WTC11 (cell line): Measurements from ENCODE around the gene IFFO2. TPM values are rescaled to one million over a fixed set of nuclear protein-coding genes. Genes with fewer than 3 reads are reported as not detected.

ENCODE experiments used
- ATAC-seq: fragments of 200-7000 bp; cut with Tn5 transposase; 2 replicates; pipeline ENCODE4 v1.10.0; 2021; ENCODE audit warnings: mild to moderate bottlenecking, moderate library complexity
- CTCF ChIA-PET: fragments of 300-600 bp; sonication (Branson Sonifier 250); formaldehyde crosslinking; loops from one replicate; lab custom pipeline; 2021; ENCODE audit warnings: antibody characterized with exemption; lab: Charles Lee
- POLR2A ChIA-PET: fragments of 350-600 bp; sonication (Branson Sonifier 250); formaldehyde crosslinking; loops from one replicate; lab custom pipeline; 2021; ENCODE audit warnings: antibody characterized with exemption; lab: Charles Lee
- DNase-seq: peaks from one replicate; pipeline ENCODE4 v3.0.0; 2021; ENCODE audit warnings: low spot score
- H3K27ac Mint-ChIP-seq: 2 replicates; pipeline ENCODE4 v1.8.0; 2021; ENCODE audit warnings: mixed read lengths
- H3K27me3 Mint-ChIP-seq: 2 replicates; pipeline ENCODE4 v1.8.0; 2021; ENCODE audit warnings: low read depth, mild to moderate bottlenecking, moderate library complexity, mixed read lengths
- H3K36me3 Mint-ChIP-seq: 2 replicates; pipeline ENCODE4 v1.8.0; 2021; ENCODE audit warnings: mixed read lengths
- H3K4me1 Mint-ChIP-seq: 2 replicates; pipeline ENCODE4 v1.8.0; 2022; ENCODE audit warnings: mixed read lengths
- H3K4me3 Mint-ChIP-seq: 2 replicates; pipeline ENCODE4 v1.8.0; 2021; ENCODE audit warnings: mild to moderate bottlenecking, moderate library complexity, mixed read lengths
- H3K9me3 Mint-ChIP-seq: 2 replicates; pipeline ENCODE4 v1.8.0; 2021; ENCODE audit warnings: mixed read lengths
- CBFB ChIP-seq: sonication (generic); formaldehyde crosslinking; IDR thresholded peaks from 2 replicates; pipeline ENCODE4 v1.8.1; 2022; ENCODE audit warnings: mild to moderate bottlenecking, low read depth, missing genetic modification reagents
- CREM ChIP-seq: sonication (generic); formaldehyde crosslinking; IDR thresholded peaks from 2 replicates; pipeline ENCODE4 v1.8.1; 2022; ENCODE audit warnings: mild to moderate bottlenecking, missing genetic modification reagents, moderate library complexity
- FOXJ3 ChIP-seq: sonication (generic); formaldehyde crosslinking; IDR thresholded peaks from 2 replicates; pipeline ENCODE4 v1.9.0; 2021; ENCODE audit warnings: missing genetic modification reagents, mild to moderate bottlenecking, borderline replicate concordance
- FOXP1 ChIP-seq: sonication (generic); formaldehyde crosslinking; IDR thresholded peaks from 2 replicates; pipeline ENCODE4 v1.8.0; 2022; ENCODE audit warnings: missing genetic modification reagents, mild to moderate bottlenecking, moderate library complexity, borderline replicate concordance
- GABPB1 ChIP-seq: sonication (generic); formaldehyde crosslinking; IDR thresholded peaks from 2 replicates; pipeline ENCODE4 v1.8.1; 2023; ENCODE audit warnings: mild to moderate bottlenecking, missing genetic modification reagents
- MXD4 ChIP-seq: fragments of 250-450 bp; sonication (Bioruptor Pico); IDR thresholded peaks from 2 replicates; pipeline ENCODE4 v1.8.0; 2021; ENCODE audit warnings: mild to moderate bottlenecking, moderate library complexity, borderline replicate concordance
- NR3C1 ChIP-seq: sonication (generic); formaldehyde crosslinking; conservative IDR thresholded peaks from 2 replicates; pipeline ENCODE4 v1.8.1; 2023; ENCODE audit warnings: low read depth, mild to moderate bottlenecking, missing genetic modification reagents
- ZNF138 ChIP-seq: sonication (generic); formaldehyde crosslinking; conservative IDR thresholded peaks from 2 replicates; pipeline ENCODE4 v1.8.1; 2022; ENCODE audit warnings: mild to moderate bottlenecking, moderate library complexity, missing genetic modification reagents
- total RNA-seq: library from RNA; stranded (reverse); gene quantifications from 3 replicates; pipeline ENCODE4 v1.2.3, GENCODE V29; 2021
- TF ChIP-seq, protein P1 (sequence below): sonication (generic); formaldehyde crosslinking; IDR thresholded peaks from 2 replicates; pipeline ENCODE4 v1.8.1; 2022; ENCODE audit warnings: mild to moderate bottlenecking, missing genetic modification reagents, moderate library complexity, borderline replicate concordance
- TF ChIP-seq, protein P2 (sequence below): fragments of 250-450 bp; sonication (Bioruptor Pico); IDR thresholded peaks from 2 replicates; pipeline ENCODE4 v1.9.0; 2021; ENCODE audit warnings: mild to moderate bottlenecking
- TF ChIP-seq, protein P3 (sequence below): sonication (generic); formaldehyde crosslinking; IDR thresholded peaks from 2 replicates; pipeline ENCODE4 v1.8.0; 2022; ENCODE audit warnings: mild to moderate bottlenecking, missing genetic modification reagents
- TF ChIP-seq, protein P4 (sequence below): sonication (generic); formaldehyde crosslinking; IDR thresholded peaks from 2 replicates; pipeline ENCODE4 v1.8.1; 2023; ENCODE audit warnings: mild to moderate bottlenecking, moderate library complexity, missing genetic modification reagents
- TF ChIP-seq, protein P5 (sequence below): sonication (generic); formaldehyde crosslinking; IDR thresholded peaks from 2 replicates; pipeline ENCODE4 v1.8.1; 2022; ENCODE audit warnings: low read depth, missing genetic modification reagents, borderline replicate concordance
- TF ChIP-seq, protein P6 (sequence below): fragments of 250-450 bp; sonication (Bioruptor Pico); IDR thresholded peaks from 2 replicates; pipeline ENCODE4 v1.9.0; 2021; ENCODE audit warnings: mild to moderate bottlenecking

The IFFO2 gene
- total RNA-seq, 1 experiment from 2014 or later = 8.1 TPM

DNA sequence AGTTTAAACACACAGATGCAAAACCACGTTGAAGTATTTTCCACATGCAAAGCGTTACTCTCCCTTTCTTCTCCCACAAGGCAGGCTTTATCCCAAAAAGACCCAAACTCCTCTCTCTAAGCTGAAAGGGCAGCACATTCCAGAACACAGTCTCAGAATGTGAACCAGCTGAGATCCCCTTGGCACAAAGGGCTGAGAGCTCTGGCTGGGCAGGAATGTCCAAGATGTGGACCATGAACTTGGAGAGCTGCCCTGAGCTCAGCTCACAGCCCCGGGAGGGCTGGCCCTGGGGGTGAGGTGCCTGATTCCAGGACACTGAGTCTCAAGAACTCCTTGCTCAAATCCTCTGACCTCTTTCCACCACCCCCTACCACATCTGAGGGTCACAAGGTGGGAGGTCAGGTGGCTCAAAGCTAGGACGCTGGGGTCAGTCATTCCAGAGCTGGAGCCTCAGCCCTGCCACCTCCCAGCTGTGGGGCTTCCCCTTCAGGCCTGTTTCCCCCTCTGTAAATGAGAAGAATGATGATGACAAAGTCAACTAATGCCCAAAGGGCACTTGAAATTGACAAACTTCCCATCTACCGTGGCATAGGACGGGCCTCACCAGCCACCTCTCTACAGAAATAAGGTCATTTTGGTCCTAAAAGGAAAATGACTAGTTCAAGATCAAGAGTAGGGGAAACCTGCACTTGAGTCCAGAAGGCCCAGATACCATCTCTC lies 65.6 kb downstream of the IFFO2 start:
- DNase-seq = no peak
- no peaks in the 10 kb centered on the region for H3K36me3 Mint-ChIP-seq

DNA sequence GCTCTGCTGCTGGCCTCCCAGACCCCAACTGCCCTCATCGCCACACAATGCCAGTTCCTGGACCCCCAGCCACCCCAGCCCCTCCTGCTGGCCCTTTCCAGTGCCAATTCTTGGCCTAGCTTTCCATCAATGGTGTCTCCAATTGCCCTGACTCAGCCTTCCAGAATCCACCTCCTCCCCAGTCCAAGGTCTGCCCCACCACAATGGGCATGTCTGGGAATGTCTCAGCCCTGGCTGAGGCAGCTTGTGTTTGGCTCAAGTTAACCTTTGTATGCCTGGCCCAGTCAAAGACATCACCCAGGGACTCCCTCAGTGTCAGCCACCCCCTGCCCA lies 70.5 kb downstream of the IFFO2 start:
- no peaks in the 10 kb centered on the region for H3K4me1 Mint-ChIP-seq
- no peaks in the 10 kb centered on the region for H3K9me3 Mint-ChIP-seq
- CTCF ChIA-PET = interaction anchor here (2.5 to 3.5 kb wide), 3 partner anchors 11 to 27 kb away, joined by 30 to 41 read pairs (median 34); no protein-coding TSS in a partner anchor
- H3K36me3 Mint-ChIP-seq = peaks cover 6% of the 10 kb centered on the region; the same call in 1 of the 2 replicates
- no peak overlapping the region for H3K27ac Mint-ChIP-seq
- ATAC-seq (no peak), DNase-seq (no peak)
- H3K27me3 Mint-ChIP-seq = no peaks in the 10 kb centered on the region
- H3K4me3 Mint-ChIP-seq = no peak overlapping the region
- TF ChIP-seq, protein P1, sequence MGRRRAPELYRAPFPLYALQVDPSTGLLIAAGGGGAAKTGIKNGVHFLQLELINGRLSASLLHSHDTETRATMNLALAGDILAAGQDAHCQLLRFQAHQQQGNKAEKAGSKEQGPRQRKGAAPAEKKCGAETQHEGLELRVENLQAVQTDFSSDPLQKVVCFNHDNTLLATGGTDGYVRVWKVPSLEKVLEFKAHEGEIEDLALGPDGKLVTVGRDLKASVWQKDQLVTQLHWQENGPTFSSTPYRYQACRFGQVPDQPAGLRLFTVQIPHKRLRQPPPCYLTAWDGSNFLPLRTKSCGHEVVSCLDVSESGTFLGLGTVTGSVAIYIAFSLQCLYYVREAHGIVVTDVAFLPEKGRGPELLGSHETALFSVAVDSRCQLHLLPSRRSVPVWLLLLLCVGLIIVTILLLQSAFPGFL (CRISPR knock-in tag) = no peak
- TF ChIP-seq, protein P2, sequence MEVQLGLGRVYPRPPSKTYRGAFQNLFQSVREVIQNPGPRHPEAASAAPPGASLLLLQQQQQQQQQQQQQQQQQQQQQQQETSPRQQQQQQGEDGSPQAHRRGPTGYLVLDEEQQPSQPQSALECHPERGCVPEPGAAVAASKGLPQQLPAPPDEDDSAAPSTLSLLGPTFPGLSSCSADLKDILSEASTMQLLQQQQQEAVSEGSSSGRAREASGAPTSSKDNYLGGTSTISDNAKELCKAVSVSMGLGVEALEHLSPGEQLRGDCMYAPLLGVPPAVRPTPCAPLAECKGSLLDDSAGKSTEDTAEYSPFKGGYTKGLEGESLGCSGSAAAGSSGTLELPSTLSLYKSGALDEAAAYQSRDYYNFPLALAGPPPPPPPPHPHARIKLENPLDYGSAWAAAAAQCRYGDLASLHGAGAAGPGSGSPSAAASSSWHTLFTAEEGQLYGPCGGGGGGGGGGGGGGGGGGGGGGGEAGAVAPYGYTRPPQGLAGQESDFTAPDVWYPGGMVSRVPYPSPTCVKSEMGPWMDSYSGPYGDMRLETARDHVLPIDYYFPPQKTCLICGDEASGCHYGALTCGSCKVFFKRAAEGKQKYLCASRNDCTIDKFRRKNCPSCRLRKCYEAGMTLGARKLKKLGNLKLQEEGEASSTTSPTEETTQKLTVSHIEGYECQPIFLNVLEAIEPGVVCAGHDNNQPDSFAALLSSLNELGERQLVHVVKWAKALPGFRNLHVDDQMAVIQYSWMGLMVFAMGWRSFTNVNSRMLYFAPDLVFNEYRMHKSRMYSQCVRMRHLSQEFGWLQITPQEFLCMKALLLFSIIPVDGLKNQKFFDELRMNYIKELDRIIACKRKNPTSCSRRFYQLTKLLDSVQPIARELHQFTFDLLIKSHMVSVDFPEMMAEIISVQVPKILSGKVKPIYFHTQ (CRISPR knock-in tag) = no peak
- TF ChIP-seq NR3C1 (CRISPR knock-in tag) = no peak
- TF ChIP-seq, protein P3, sequence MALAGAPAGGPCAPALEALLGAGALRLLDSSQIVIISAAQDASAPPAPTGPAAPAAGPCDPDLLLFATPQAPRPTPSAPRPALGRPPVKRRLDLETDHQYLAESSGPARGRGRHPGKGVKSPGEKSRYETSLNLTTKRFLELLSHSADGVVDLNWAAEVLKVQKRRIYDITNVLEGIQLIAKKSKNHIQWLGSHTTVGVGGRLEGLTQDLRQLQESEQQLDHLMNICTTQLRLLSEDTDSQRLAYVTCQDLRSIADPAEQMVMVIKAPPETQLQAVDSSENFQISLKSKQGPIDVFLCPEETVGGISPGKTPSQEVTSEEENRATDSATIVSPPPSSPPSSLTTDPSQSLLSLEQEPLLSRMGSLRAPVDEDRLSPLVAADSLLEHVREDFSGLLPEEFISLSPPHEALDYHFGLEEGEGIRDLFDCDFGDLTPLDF (CRISPR knock-in tag) = no peak
- POLR2A ChIA-PET = no interaction called here

More for the DNA sequence above, 65.6 kb downstream of the IFFO2 start:
- CTCF ChIA-PET = interaction anchor here (1.2 to 2.1 kb wide), 3 partner anchors 16 to 293 kb away, joined by 3 to 11 read pairs (median 11); no protein-coding TSS in a partner anchor
- TF ChIP-seq MXD4 (no peak), ZNF138 (CRISPR knock-in tag) (no peak), CREM (CRISPR knock-in tag) (no peak), FOXJ3 (CRISPR knock-in tag) (no peak), CBFB (CRISPR knock-in tag) (no peak), GABPB1 (CRISPR knock-in tag) (no peak), FOXP1 (CRISPR knock-in tag) (no peak)
- TF ChIP-seq, protein P4, sequence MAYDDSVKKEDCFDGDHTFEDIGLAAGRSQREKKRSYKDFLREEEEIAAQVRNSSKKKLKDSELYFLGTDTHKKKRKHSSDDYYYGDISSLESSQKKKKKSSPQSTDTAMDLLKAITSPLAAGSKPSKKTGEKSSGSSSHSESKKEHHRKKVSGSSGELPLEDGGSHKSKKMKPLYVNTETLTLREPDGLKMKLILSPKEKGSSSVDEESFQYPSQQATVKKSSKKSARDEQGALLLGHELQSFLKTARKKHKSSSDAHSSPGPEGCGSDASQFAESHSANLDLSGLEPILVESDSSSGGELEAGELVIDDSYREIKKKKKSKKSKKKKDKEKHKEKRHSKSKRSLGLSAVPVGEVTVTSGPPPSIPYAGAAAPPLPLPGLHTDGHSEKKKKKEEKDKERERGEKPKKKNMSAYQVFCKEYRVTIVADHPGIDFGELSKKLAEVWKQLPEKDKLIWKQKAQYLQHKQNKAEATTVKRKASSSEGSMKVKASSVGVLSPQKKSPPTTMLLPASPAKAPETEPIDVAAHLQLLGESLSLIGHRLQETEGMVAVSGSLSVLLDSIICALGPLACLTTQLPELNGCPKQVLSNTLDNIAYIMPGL (CRISPR knock-in tag) = no peak
- TF ChIP-seq, protein P5, sequence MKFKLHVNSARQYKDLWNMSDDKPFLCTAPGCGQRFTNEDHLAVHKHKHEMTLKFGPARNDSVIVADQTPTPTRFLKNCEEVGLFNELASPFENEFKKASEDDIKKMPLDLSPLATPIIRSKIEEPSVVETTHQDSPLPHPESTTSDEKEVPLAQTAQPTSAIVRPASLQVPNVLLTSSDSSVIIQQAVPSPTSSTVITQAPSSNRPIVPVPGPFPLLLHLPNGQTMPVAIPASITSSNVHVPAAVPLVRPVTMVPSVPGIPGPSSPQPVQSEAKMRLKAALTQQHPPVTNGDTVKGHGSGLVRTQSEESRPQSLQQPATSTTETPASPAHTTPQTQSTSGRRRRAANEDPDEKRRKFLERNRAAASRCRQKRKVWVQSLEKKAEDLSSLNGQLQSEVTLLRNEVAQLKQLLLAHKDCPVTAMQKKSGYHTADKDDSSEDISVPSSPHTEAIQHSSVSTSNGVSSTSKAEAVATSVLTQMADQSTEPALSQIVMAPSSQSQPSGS = no peak
- TF ChIP-seq, protein P6, sequence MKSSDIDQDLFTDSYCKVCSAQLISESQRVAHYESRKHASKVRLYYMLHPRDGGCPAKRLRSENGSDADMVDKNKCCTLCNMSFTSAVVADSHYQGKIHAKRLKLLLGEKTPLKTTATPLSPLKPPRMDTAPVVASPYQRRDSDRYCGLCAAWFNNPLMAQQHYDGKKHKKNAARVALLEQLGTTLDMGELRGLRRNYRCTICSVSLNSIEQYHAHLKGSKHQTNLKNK (CRISPR knock-in tag) = no peak
- POLR2A ChIA-PET = no interaction called here
- no peaks in the 10 kb centered on the region for H3K27me3 Mint-ChIP-seq
- no peak overlapping the region for H3K27ac Mint-ChIP-seq
- H3K9me3 Mint-ChIP-seq = no peaks in the 10 kb centered on the region
- H3K4me3 Mint-ChIP-seq = no peak overlapping the region
- H3K4me1 Mint-ChIP-seq = no peaks in the 10 kb centered on the region
- no peak for ATAC-seq
